Stimulated activated CD4-positive, alpha-beta T cell treated with anti-CD3 and anti-CD28 coated beads, Interleukin-12 subunit alpha, Interleukin-12 subunit beta, amount 100 ng/mL, for 48 hours (primary cell): ENCODE measurements around the gene PLK3.
A peak's percentile ranks its signal among the peaks of the same experiment; 100 is the strongest.
"Not testable (repeated sequence)": the region's sequence is repeated elsewhere in the genome, so short reads cannot be mapped to it uniquely, and the experiment has no call there.

ENCODE experiments used
- DNase-seq, 3 donors: peaks; one replicate each; pipeline ENCODE4 v3.0.0-alpha.2; 2020; ENCODE audit warnings: low read depth in 2 of 3, low spot score in 1 of 3

Gene PLK3

GRCh38 chr1:44808063-44808937 lies 8.1 kb downstream of the PLK3 start, which contains the start of gene BTBD19:
Gene BTBD19 (plus strand): TSS chr1:44808523. CDS start chr1:44808821, 298 bp downstream.
- DNase-seq: peak; percentile 78 to 82 (median 82)

- peak; percentile 85 to 86 (median 85) for DNase-seq
Observed at GRCh38 chr1:44808938-44809917, 9.1 kb downstream of the PLK3 start.

- no peak for DNase-seq
Observed at GRCh38 chr1:44810101-44810761, 10.1 kb downstream of the PLK3 start.

GRCh38 chr1:44810762-44811105 lies 10.6 kb downstream of the PLK3 start:
- not testable (repeated sequence) for DNase-seq

- DNase-seq: no peak
Observed at GRCh38 chr1:44811234-44811633, 11.1 kb downstream of the PLK3 start.

GRCh38 chr1:44812822-44813543 lies 12.8 kb downstream of the PLK3 start:
- no peak for DNase-seq

GRCh38 chr1:44815926-44816325 lies 15.7 kb downstream of the PLK3 start:
- not testable (repeated sequence) for DNase-seq

GRCh38 chr1:44817307-44817706 lies 17.1 kb downstream of the PLK3 start:
- DNase-seq: no peak

- no peak for DNase-seq
Observed at GRCh38 chr1:44817771-44818495, 17.8 kb downstream of the PLK3 start.

GRCh38 chr1:44819196-44819607 lies 19.0 kb downstream of the PLK3 start:
- no peak for DNase-seq

GRCh38 chr1:44819608-44820327 lies 19.6 kb downstream of the PLK3 start:
- peak; percentile 80 to 90 (median 84) for DNase-seq

GRCh38 chr1:44820328-44821239 lies 20.4 kb downstream of the PLK3 start:
- no peak for DNase-seq

- DNase-seq: no peak
Observed at GRCh38 chr1:44821240-44821715, 21.1 kb downstream of the PLK3 start.

GRCh38 chr1:44822131-44822701 lies 22.0 kb downstream of the PLK3 start:
- no peak for DNase-seq

- DNase-seq: no peak
Observed at GRCh38 chr1:44822981-44823451, 22.8 kb downstream of the PLK3 start.

- DNase-seq: not testable (repeated sequence)
Observed at GRCh38 chr1:44824392-44824791, 24.2 kb downstream of the PLK3 start.

- no peak for DNase-seq
Observed at GRCh38 chr1:44826375-44827196, 26.4 kb downstream of the PLK3 start.
